Mononuclear cell (primary cell): Measurements from ENCODE around the gene FABP2. TPM values are rescaled to one million over a fixed set of nuclear protein-coding genes. Genes with fewer than 3 reads are reported as not detected.

Experiments
- H3K27me3 ChIP-seq: 2 replicates; pipeline ENCODE4 v1.6.0; 2011; ENCODE audit warnings: low read length, control low read depth; ENCODE audit not compliant: insufficient read depth
- H3K4me1 ChIP-seq: 2 replicates; pipeline ENCODE4 v1.5.1; 2011; ENCODE audit warnings: mild to moderate bottlenecking, low read length, control low read depth; ENCODE audit not compliant: insufficient read depth
- H3K4me3 ChIP-seq: 2 replicates; pipeline ENCODE4 v1.5.1; 2011; ENCODE audit warnings: mild to moderate bottlenecking, low read length, moderate library complexity
- H3K9me3 ChIP-seq: 2 replicates; pipeline ENCODE4 v1.5.1; 2011; ENCODE audit warnings: low read depth, mild to moderate bottlenecking, control low read depth, low read length
- total RNA-seq: library from RNA; depleted of rRNA; stranded (reverse); fragments of >200 nt; gene quantifications from one replicate; pipeline ENCODE4 v1.2.3, GENCODE V29; 2012

Gene FABP2
- total RNA-seq, 1 donor: not detected

- Histone ChIP-seq H3K27me3 (no peaks in the 10 kb centered on the region), H3K4me3 (no peak overlapping the region), H3K9me3 (no peaks in the 10 kb centered on the region), H3K4me1 (no peaks in the 10 kb centered on the region)
Measured at GRCh38 chr4:119329835-119330620, 8.1 kb upstream of the FABP2 start.

GRCh38 chr4:119328695-119329094, 6.8 kb upstream of the FABP2 start:
- Histone ChIP-seq H3K4me1 (no peaks in the 10 kb centered on the region), H3K27me3 (no peaks in the 10 kb centered on the region), H3K4me3 (no peak overlapping the region), H3K9me3 (no peaks in the 10 kb centered on the region)

GRCh38 chr4:119317990-119318389, 3.9 kb downstream of the FABP2 start:
- Histone ChIP-seq H3K9me3 (no peaks in the 10 kb centered on the region), H3K4me1 (no peaks in the 10 kb centered on the region), H3K4me3 (no peak overlapping the region), H3K27me3 (no peaks in the 10 kb centered on the region)

- H3K4me1 ChIP-seq: no peaks in the 10 kb centered on the region
- H3K4me3 ChIP-seq: no peak overlapping the region
- H3K9me3 ChIP-seq: no peaks in the 10 kb centered on the region
- H3K27me3 ChIP-seq: no peaks in the 10 kb centered on the region
Measured at GRCh38 chr4:119315036-119315435, 6.9 kb downstream of the FABP2 start.

GRCh38 chr4:119314356-119314755, 7.6 kb downstream of the FABP2 start:
- H3K27me3 ChIP-seq: no peaks in the 10 kb centered on the region
- H3K4me3 ChIP-seq: no peak overlapping the region
- no peaks in the 10 kb centered on the region for H3K4me1 ChIP-seq
- no peaks in the 10 kb centered on the region for H3K9me3 ChIP-seq

GRCh38 chr4:119313237-119313636, 8.7 kb downstream of the FABP2 start:
- no peaks in the 10 kb centered on the region for H3K27me3 ChIP-seq
- H3K9me3 ChIP-seq: no peaks in the 10 kb centered on the region
- H3K4me3 ChIP-seq: no peak overlapping the region
- no peaks in the 10 kb centered on the region for H3K4me1 ChIP-seq

GRCh38 chr4:119310826-119311225, 11.1 kb downstream of the FABP2 start:
- no peaks in the 10 kb centered on the region for H3K27me3 ChIP-seq
- H3K4me1 ChIP-seq: no peaks in the 10 kb centered on the region
- H3K4me3 ChIP-seq: no peak overlapping the region
- H3K9me3 ChIP-seq: no peaks in the 10 kb centered on the region

GRCh38 chr4:119307606-119308005, 14.3 kb downstream of the FABP2 start:
- Histone ChIP-seq H3K4me3 (no peak overlapping the region), H3K9me3 (no peaks in the 10 kb centered on the region), H3K27me3 (no peaks in the 10 kb centered on the region)

GRCh38 chr4:119304431-119304830, 17.5 kb downstream of the FABP2 start:
- Histone ChIP-seq H3K4me1 (peaks cover 11% of the 10 kb centered on the region), H3K4me3 (no peak overlapping the region), H3K27me3 (no peaks in the 10 kb centered on the region), H3K9me3 (no peaks in the 10 kb centered on the region)

More at GRCh38 chr4:119307606-119308005, 14.3 kb downstream of the FABP2 start:
- no peaks in the 10 kb centered on the region for H3K4me1 ChIP-seq

- no peaks in the 10 kb centered on the region for H3K27me3 ChIP-seq
- H3K4me3 ChIP-seq: no peak overlapping the region
- H3K4me1 ChIP-seq: peaks cover 18% of the 10 kb centered on the region
- no peaks in the 10 kb centered on the region for H3K9me3 ChIP-seq
Measured at GRCh38 chr4:119303587-119304305, 18.2 kb downstream of the FABP2 start.

- Histone ChIP-seq H3K9me3 (no peaks in the 10 kb centered on the region), H3K4me1 (peaks cover 22% of the 10 kb centered on the region), H3K27me3 (no peaks in the 10 kb centered on the region), H3K4me3 (no peak overlapping the region)
Measured at GRCh38 chr4:119302073-119302832, 19.7 kb downstream of the FABP2 start.

- peaks cover 22% of the 10 kb centered on the region for H3K4me1 ChIP-seq
- H3K4me3 ChIP-seq: peak overlapping the region; percentile 99
- H3K27me3 ChIP-seq: no peaks in the 10 kb centered on the region
- no peaks in the 10 kb centered on the region for H3K9me3 ChIP-seq
Measured at GRCh38 chr4:119300101-119300978, 21.6 kb downstream of the FABP2 start.

- Histone ChIP-seq H3K4me3 (peak overlapping the region; percentile 99), H3K27me3 (no peaks in the 10 kb centered on the region), H3K9me3 (no peaks in the 10 kb centered on the region), H3K4me1 (peaks cover 22% of the 10 kb centered on the region)
Measured at GRCh38 chr4:119299741-119300100, 22.2 kb downstream of the FABP2 start.

GRCh38 chr4:119299260-119299671, 22.7 kb downstream of the FABP2 start:
- Histone ChIP-seq H3K4me1 (peaks cover 22% of the 10 kb centered on the region), H3K9me3 (no peaks in the 10 kb centered on the region), H3K4me3 (peak overlapping the region; percentile 99), H3K27me3 (no peaks in the 10 kb centered on the region)
